GM06990 (cell line): ENCODE results near the gene NCS1.

ENCODE experiments used
- DNase-seq: peaks from one replicate; pipeline ENCODE4 v3.0.0-alpha.2; 2011; ENCODE audit not compliant: insufficient read length; ENCODE audit errors: extremely low read depth
- H3K27me3 ChIP-seq: replicated peaks from 2 replicates; pipeline ENCODE4 v1.6.0; 2011; ENCODE audit warnings: low read length; ENCODE audit not compliant: control insufficient read depth, insufficient read depth
- H3K36me3 ChIP-seq: 2 replicates; pipeline ENCODE4 v1.5.1; 2011; ENCODE audit warnings: low read length; ENCODE audit not compliant: control insufficient read depth, insufficient read depth
- H3K4me3 ChIP-seq: replicated peaks from 2 replicates; pipeline ENCODE4 v1.5.1; 2011; ENCODE audit warnings: low read depth, mild to moderate bottlenecking, control low read depth, low read length
- CTCF ChIP-seq: IDR thresholded peaks from 2 replicates; pipeline ENCODE4 v1.5.1; 2011; ENCODE audit warnings: low read length, control low read depth, mild to moderate bottlenecking, inconsistent platforms; ENCODE audit not compliant: insufficient read depth, poor library complexity, severe bottlenecking

NCS1 gene

GRCh38 chr9:130234340-130235260 lies 62.4 kb downstream of the NCS1 start:
- Histone ChIP-seq H3K4me3 (no peak overlapping the region), H3K27me3 (no peaks in the 10 kb centered on the region), H3K36me3 (no peaks in the 10 kb centered on the region)
- TF ChIP-seq CTCF = no peak
- no peak for DNase-seq

GRCh38 chr9:130235558-130236435 lies 63.6 kb downstream of the NCS1 start:
- Histone ChIP-seq H3K36me3 (no peaks in the 10 kb centered on the region), H3K4me3 (no peak overlapping the region), H3K27me3 (no peaks in the 10 kb centered on the region)
- peak; percentile 99 for TF ChIP-seq CTCF
- peak; percentile 73 for DNase-seq

GRCh38 chr9:130236436-130236985 lies 64.3 kb downstream of the NCS1 start:
- no peak for DNase-seq
- no peak for TF ChIP-seq CTCF
- H3K4me3 ChIP-seq = no peak overlapping the region
- H3K36me3 ChIP-seq = no peaks in the 10 kb centered on the region
- no peaks in the 10 kb centered on the region for H3K27me3 ChIP-seq

GRCh38 chr9:130237076-130237475 lies 64.9 kb downstream of the NCS1 start:
- TF ChIP-seq CTCF = no peak
- no peak for DNase-seq
- H3K27me3 ChIP-seq = no peaks in the 10 kb centered on the region
- no peak overlapping the region for H3K4me3 ChIP-seq
- no peaks in the 10 kb centered on the region for H3K36me3 ChIP-seq

- Histone ChIP-seq H3K4me3 (no peak overlapping the region), H3K27me3 (no peaks in the 10 kb centered on the region), H3K36me3 (no peaks in the 10 kb centered on the region)
- no peak for DNase-seq
- no peak for TF ChIP-seq CTCF
These were observed 65.7 kb downstream of the NCS1 start for GRCh38 chr9:130237763-130238524.
